Measurements from ENCODE around the gene KLHL2. TPM values are rescaled to one million over a fixed set of nuclear protein-coding genes. Genes with fewer than 3 reads are reported as not detected.

The KLHL2 gene
- total RNA-seq, 2 experiments from 2014 or later = 27.9 to 33.8 TPM

- no peak for DNase-seq (ENCODE audit: low spot score)
- Histone ChIP-seq H3K9me3 (ENCODE audit: low read length) (no peaks in the 10 kb centered on the region), H3K79me2 (ENCODE audit: insufficient read depth, low read depth, low read length) (no peaks in the 10 kb centered on the region), H3K4me2 (ENCODE audit: low read length) (no peak overlapping the region), H4K20me1 (ENCODE audit: insufficient read depth, low read length) (no peaks in the 10 kb centered on the region), H3K4me1 (ENCODE audit: insufficient read depth, low read length, poor library complexity, severe bottlenecking) (no peaks in the 10 kb centered on the region), H3K27ac (ENCODE audit: low read depth, low read length, poor library complexity, severe bottlenecking) (no peak overlapping the region), H3K4me3 (ENCODE audit: low read depth, low read length, poor library complexity, severe bottlenecking) (no peak overlapping the region), H3K36me3 (ENCODE audit: insufficient read depth, low read length) (no peaks in the 10 kb centered on the region), H2AFZ (ENCODE audit: low read length) (no peak overlapping the region), H3K9me2 (ENCODE audit: insufficient read depth, low read length) (no peaks in the 10 kb centered on the region)
- CTCF ChIA-PET (ENCODE audit: unreplicated experiment) = no interaction called here
- POLR2A ChIA-PET = interaction anchor here (1.1 kb wide), 1 partner anchor 16 kb away, joined by 3 read pairs; no protein-coding TSS in a partner anchor
- TF ChIP-seq EZH2phosphoT487 (IDR thresholded peaks at IDR 0.05; ENCODE audit: borderline replicate concordance, low read depth, low read length) = no peak
- no peak for TF ChIP-seq CTCF (conservative IDR thresholded peaks at IDR 0.05; ENCODE audit: low read length)
- BruUV-seq (replicated peaks) = no TSS peak
- intact Hi-C loops (cut with micrococcal nuclease; ENCODE audit: unreplicated experiment) = no loop called here
These were observed 153.8 kb downstream of the KLHL2 start for GRCh38 chr4:165360985-165361670.

GRCh38 chr4:165361810-165362209 is 154.4 kb downstream of the KLHL2 start:
- Histone ChIP-seq H3K27ac (ENCODE audit: low read depth, low read length, poor library complexity, severe bottlenecking) (no peak overlapping the region), H3K4me2 (ENCODE audit: low read length) (no peak overlapping the region), H3K79me2 (ENCODE audit: insufficient read depth, low read depth, low read length) (no peaks in the 10 kb centered on the region), H2AFZ (ENCODE audit: low read length) (no peak overlapping the region), H3K9me2 (ENCODE audit: insufficient read depth, low read length) (no peaks in the 10 kb centered on the region), H4K20me1 (ENCODE audit: insufficient read depth, low read length) (no peaks in the 10 kb centered on the region), H3K36me3 (ENCODE audit: insufficient read depth, low read length) (no peaks in the 10 kb centered on the region), H3K9me3 (ENCODE audit: low read length) (no peaks in the 10 kb centered on the region), H3K4me3 (ENCODE audit: low read depth, low read length, poor library complexity, severe bottlenecking) (no peak overlapping the region), H3K4me1 (ENCODE audit: insufficient read depth, low read length, poor library complexity, severe bottlenecking) (no peaks in the 10 kb centered on the region)
- intact Hi-C loops (cut with micrococcal nuclease; ENCODE audit: unreplicated experiment) = no loop called here
- CTCF ChIA-PET (ENCODE audit: unreplicated experiment) = no interaction called here
- TF ChIP-seq EZH2phosphoT487 (IDR thresholded peaks at IDR 0.05; ENCODE audit: borderline replicate concordance, low read depth, low read length) (no peak), CTCF (conservative IDR thresholded peaks at IDR 0.05; ENCODE audit: low read length) (no peak)
- POLR2A ChIA-PET = interaction anchor here (0.5 to 0.7 kb wide), 2 partner anchors 100 to 225 kb away, joined by 3 to 5 read pairs; no protein-coding TSS in a partner anchor
- no peak for DNase-seq (ENCODE audit: low spot score)
- BruUV-seq (replicated peaks) = no TSS peak

- Histone ChIP-seq H3K4me2 (ENCODE audit: low read length) (no peak overlapping the region), H3K27ac (ENCODE audit: low read depth, low read length, poor library complexity, severe bottlenecking) (no peak overlapping the region), H2AFZ (ENCODE audit: low read length) (no peak overlapping the region), H3K79me2 (ENCODE audit: insufficient read depth, low read depth, low read length) (no peaks in the 10 kb centered on the region), H3K4me1 (ENCODE audit: insufficient read depth, low read length, poor library complexity, severe bottlenecking) (no peaks in the 10 kb centered on the region), H3K36me3 (ENCODE audit: insufficient read depth, low read length) (no peaks in the 10 kb centered on the region), H3K9me3 (ENCODE audit: low read length) (no peaks in the 10 kb centered on the region), H3K9me2 (ENCODE audit: insufficient read depth, low read length) (no peaks in the 10 kb centered on the region), H4K20me1 (ENCODE audit: insufficient read depth, low read length) (no peaks in the 10 kb centered on the region), H3K4me3 (ENCODE audit: low read depth, low read length, poor library complexity, severe bottlenecking) (no peak overlapping the region)
- POLR2A ChIA-PET = interaction anchor here (0.7 to 1.1 kb wide), 2 partner anchors 21 to 58 kb away, joined by 3 to 5 read pairs; no protein-coding TSS in a partner anchor
- no peak for DNase-seq (ENCODE audit: low spot score)
- TF ChIP-seq EZH2phosphoT487 (IDR thresholded peaks at IDR 0.05; ENCODE audit: borderline replicate concordance, low read depth, low read length) (no peak), CTCF (conservative IDR thresholded peaks at IDR 0.05; ENCODE audit: low read length) (no peak)
- CTCF ChIA-PET (ENCODE audit: unreplicated experiment) = no interaction called here
- no TSS peak for BruUV-seq (replicated peaks)
- intact Hi-C loops (cut with micrococcal nuclease; ENCODE audit: unreplicated experiment) = no loop called here
These were observed 157.2 kb downstream of the KLHL2 start for GRCh38 chr4:165364452-165365080.

Measured in OCI-LY7 (cell line).